ENCODE results near the gene SFRP2. TPM values are rescaled to one million over a fixed set of nuclear protein-coding genes. Genes with fewer than 3 reads are reported as not detected.

The SFRP2 gene
- total RNA-seq, 1 donor, result 0.27 TPM

- DNase-seq (ENCODE audit: low read depth), result no peak
- TF ChIP-seq CTCF (IDR thresholded peaks at IDR 0.05; ENCODE audit: insufficient read depth, low read length), result no peak
- H3K4me3 ChIP-seq (ENCODE audit: low read depth, low read length), result no peak overlapping the region
These were observed 36.8 kb upstream of the SFRP2 start for GRCh38 chr4:153825691-153826090.

GRCh38 chr4:153825126-153825525 lies 36.2 kb upstream of the SFRP2 start:
- no peak for DNase-seq (ENCODE audit: low read depth)
- no peak for TF ChIP-seq CTCF (IDR thresholded peaks at IDR 0.05; ENCODE audit: insufficient read depth, low read length)
- H3K4me3 ChIP-seq (ENCODE audit: low read depth, low read length), result no peak overlapping the region

GRCh38 chr4:153824501-153824900 lies 35.6 kb upstream of the SFRP2 start:
- no peak for DNase-seq (ENCODE audit: low read depth)
- no peak for TF ChIP-seq CTCF (IDR thresholded peaks at IDR 0.05; ENCODE audit: insufficient read depth, low read length)
- no peak overlapping the region for H3K4me3 ChIP-seq (ENCODE audit: low read depth, low read length)

- no peak for TF ChIP-seq CTCF (IDR thresholded peaks at IDR 0.05; ENCODE audit: insufficient read depth, low read length)
- no peak overlapping the region for H3K4me3 ChIP-seq (ENCODE audit: low read depth, low read length)
- no peak for DNase-seq (ENCODE audit: low read depth)
These were observed 34.6 kb upstream of the SFRP2 start for GRCh38 chr4:153823483-153823882.

- TF ChIP-seq CTCF (IDR thresholded peaks at IDR 0.05; ENCODE audit: insufficient read depth, low read length), result no peak
- no peak for DNase-seq (ENCODE audit: low read depth)
- no peak overlapping the region for H3K4me3 ChIP-seq (ENCODE audit: low read depth, low read length)
These were observed 33.4 kb upstream of the SFRP2 start for GRCh38 chr4:153822316-153822715.

- TF ChIP-seq CTCF (IDR thresholded peaks at IDR 0.05; ENCODE audit: insufficient read depth, low read length), result no peak
- no peak for DNase-seq (ENCODE audit: low read depth)
- no peak overlapping the region for H3K4me3 ChIP-seq (ENCODE audit: low read depth, low read length)
These were observed 28.6 kb upstream of the SFRP2 start for GRCh38 chr4:153817466-153817865.

GRCh38 chr4:153816542-153816941 lies 27.7 kb upstream of the SFRP2 start:
- no peak for DNase-seq (ENCODE audit: low read depth)
- no peak overlapping the region for H3K4me3 ChIP-seq (ENCODE audit: low read depth, low read length)
- TF ChIP-seq CTCF (IDR thresholded peaks at IDR 0.05; ENCODE audit: insufficient read depth, low read length), result no peak
